ENCODE data around the gene THSD7A. TPM values are rescaled to one million over a fixed set of nuclear protein-coding genes. Genes with fewer than 3 reads are reported as not detected.

Gene THSD7A
- polyA plus RNA-seq, 5 donors: 9.0 to 20.9 (median 18.8) TPM

DNA sequence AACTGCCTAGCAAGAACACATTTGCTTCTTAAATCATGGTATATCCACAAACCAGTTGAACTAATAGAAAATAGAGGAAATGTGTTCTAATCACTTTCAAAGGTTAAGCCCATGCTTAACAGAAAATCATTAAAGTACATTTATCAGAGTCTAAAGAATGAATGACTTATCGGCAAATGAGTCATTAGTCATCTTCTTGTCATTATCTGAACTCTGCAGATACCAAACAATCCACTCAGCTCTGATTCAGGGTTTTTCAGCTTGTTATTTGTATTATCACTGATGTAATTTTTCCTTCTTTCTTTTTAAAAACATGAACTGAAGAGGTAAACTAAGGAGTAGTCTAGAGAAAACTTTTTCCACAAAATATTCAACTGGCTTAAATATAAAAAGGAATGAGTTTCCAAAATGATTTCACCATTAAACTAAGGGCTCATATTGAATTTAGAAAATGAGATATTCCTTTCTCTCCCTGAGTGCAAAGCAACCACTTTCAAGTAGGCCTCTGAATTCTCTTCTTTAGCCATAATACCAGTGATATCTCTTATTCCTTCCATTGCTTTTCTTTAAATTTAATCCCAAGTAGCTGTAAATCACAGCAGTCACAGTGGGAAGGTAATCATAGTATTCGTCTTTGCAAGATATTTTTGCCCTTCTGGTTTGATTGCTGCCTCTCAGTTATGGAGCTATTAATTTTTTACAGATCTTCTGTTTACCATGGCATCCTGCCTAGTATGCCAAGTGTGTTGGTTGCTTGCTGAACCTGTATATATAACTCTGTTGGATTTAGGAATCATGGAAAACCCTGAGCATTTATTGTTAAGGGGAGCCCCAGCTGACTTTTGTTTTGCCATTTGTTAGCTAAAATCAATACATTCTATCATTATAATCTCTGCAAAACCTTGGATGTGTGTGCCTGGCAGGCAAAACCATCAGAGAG is 125.1 kb downstream of the THSD7A start:
- no peak for DNase-seq

DNA sequence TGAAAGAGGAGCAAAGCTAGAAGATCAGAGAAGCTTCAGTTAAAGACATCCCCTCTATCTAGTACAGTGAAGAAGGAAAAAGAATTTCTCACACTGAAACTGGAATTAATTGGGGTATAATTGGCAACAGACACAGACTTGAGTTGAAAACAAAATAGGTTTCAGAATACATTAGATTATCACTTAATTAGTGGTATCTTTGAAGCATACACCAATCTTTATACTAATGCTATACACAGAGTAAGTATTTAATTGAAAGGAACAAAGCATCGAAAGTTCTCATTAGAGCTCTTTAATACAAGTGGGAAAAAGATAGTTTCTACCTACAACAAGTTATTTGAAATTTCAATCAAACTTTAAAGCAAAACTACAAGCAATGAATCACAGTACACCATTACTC is 128.2 kb downstream of the THSD7A start:
- DNase-seq: no peak

DNA sequence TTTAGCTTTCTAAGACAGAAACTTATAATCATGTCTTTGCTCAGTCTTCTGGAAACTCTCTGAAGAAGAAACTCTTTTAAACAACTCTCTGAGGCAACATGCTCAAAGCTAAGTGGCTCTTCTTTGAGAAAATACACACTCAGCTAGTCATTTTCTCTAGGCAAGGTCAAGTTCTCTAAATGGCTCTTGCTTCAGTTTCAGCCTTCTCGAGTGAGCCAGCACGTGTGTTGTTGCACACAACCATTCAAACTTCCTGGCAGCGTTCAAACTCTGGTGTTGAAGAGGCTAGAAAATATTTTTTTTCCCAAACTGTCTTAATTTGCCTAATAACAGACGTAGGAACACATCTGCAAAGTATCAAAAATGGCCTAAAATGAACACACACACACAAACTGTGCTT is 129.1 kb downstream of the THSD7A start:
- DNase-seq: peak in 1 of 2 donors; percentile 14

DNA sequence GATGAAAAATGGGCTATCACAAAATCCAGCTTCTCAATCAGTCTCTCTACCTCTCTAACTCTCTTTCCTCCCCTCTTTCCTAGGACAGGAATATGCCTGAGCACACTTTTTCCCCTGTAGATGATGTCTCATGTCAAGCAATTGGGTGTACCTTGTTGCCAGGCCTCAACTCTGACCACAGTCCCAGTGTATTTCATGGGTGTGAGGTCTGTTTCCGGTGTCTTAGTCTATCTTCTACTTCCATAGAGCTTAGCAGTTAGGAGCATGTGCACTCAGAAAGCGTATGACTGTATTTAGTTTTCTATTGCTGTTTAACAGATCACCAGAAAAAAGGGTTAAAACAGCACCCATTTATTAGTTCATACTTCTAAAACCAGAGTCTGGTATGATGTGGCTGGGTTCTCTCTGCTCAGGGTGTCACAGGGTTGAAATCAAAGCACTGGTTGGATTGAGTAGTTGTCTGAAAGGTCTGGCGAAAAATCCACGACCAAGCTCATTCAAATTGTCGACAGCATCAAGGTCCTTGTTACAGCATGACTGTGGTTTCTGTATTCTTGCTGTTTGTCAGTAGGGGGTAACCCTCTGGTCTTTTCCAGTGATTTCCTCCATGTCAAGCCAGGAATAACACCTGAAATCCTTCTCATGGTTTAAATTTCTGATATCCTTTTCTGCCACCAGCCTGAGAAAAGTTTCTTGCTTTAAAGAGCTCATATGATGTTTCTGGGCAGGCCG is 130.0 kb downstream of the THSD7A start:
- no peak for DNase-seq

DNA sequence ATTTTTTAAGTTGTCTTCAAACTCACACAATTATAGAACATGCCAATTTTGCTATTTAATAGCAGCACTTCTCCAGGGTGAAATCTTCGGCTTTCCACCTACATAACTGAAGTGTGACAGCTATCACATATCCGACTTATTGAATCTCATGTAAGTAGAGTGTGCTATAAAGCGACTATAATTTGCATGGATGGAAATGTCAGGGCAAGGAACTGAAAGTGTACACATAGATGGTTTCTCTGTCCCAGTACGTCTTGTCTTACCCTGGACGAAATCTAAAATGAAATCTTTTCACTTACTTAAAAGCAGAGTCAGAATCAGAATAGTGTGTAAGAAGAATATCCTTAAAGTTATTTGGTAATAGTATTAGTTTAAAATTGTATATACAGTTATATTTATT is 132.3 kb downstream of the THSD7A start:
- DNase-seq: no peak

DNA sequence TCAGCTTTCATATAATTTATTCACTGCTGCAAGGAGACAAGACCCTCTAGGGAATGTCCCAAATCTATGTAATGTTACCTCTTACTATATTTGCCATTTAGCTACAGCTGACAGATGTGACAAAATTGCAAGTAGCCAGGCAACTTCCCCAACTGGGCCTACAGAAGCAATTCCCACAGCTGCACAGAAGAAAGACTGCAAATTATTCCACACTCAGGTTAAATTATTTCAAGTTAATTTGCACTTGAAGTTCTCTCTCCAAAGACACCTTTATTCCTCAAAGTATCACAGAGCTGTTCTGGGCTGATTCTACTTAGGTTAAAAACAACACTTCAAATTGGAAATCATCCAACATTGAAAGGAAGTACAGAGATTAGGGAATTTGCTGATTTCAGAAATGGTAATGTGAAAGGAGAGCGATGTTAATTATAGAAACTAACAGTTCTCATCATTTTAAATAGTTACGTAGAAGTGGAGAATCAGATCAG is 133.6 kb downstream of the THSD7A start:
- DNase-seq: no peak

DNA sequence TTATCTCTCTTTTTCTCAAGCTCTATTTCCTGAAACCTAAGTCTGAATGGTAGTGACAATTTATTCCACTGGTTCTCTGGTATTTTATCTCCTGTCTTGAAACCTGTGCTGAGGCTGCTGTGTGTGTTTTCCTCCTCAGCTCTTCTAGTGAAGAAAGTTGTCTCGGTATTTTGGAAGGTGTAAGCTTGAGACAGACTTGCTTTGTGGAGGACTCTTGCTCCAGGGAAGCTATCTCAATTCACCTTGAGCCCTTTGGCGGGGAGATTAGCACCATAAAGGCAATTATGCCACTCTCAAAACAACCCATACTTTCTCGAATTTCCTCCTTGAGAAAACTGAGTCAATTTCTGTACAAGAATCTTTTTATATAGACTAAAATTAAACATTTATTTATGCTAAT is 141.6 kb downstream of the THSD7A start:
- DNase-seq: no peak

DNA sequence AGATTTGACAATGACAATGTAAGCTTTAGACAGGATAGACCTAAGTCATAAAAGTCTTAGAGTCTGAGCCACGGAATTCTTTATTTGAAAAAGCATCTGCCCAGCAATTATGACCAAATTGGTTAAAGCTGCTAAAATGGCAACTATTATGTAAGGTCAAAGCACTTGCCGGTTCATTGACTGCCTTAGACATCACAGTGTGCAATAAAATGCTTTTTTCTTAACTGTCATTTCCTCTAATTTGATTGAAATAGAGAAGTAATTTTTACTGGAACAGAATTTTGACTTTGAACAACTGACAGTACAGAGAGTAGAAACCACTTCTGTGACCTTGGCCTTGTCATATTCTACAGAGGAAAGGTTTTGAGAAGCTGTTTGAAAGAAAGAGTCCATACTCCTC is 142.9 kb downstream of the THSD7A start:
- DNase-seq: no peak

DNA sequence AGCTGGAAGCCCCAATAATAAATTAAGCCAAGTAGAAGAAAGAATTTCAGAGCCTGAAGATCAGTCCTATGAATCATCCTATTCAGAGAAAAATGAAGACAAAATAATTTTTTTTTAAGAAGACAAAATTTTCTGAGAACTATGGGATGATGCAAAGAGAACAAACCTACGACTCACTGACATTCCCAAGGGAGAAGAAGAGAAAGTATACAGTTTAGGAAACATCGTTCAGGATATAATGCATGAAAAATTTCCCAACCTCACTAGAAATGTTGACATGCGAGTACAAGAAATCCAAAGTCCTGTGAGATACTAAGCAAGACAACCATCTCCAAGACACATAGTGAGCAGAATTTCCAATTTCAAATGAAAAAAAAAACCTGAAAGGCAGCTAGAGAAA is 150.5 kb downstream of the THSD7A start:
- DNase-seq: no peak

DNA sequence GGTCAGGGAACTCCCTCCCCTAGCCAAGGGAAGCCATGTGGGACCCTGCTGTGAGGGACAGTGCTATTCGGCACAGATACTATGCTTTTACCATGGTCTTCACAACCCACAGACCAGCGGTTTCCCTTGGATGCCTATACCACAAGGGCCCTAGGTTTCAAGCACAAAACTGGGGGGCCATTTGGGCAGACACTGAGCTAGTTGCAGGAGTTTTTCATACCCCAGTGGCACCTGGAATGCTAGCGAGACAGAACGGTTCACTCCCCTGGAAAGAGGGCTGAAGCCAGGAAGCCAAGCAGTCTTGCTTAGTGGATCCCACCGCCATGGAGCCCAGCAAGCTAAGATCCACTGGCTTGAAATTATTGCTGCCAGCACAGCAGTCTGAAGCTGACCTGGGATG is 156.8 kb downstream of the THSD7A start:
- no peak for DNase-seq

DNA sequence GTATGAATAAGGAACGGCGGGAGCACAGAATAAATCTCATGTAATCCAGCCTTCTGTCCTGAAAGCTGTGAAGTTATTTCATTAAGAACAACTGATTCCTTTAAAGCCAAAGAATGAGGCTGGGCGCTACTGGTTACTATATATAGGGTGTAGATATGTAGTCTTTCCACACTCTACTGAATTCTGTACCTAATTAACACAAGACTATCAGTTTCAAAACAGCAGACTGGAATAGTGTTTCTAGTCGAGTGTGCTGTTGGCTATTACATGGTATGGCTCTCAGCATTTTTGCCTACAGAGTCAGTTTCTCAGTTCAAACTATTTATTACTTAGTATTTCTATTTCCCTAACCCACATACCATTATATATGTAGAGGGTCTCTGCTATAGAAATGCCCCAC is 163.3 kb downstream of the THSD7A start:
- no peak for DNase-seq

DNA sequence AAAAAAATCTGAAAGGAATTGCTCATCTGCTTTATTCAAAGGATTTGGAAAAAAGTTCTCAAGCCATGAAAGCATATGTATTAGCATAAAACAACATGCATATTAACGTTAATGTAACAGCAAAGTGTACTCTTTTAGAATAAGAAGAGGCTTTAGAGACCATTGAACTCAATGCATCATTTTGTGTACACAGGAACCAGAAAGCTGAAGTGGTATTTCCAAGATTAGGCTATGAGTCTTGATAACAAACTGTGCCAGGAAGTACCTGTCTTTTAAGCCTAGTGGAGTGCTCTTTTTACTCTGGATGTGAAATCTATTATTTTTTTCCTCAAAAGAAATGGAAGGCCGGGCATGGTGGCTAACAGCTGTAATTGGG is 164.2 kb downstream of the THSD7A start:
- no peak for DNase-seq

DNA sequence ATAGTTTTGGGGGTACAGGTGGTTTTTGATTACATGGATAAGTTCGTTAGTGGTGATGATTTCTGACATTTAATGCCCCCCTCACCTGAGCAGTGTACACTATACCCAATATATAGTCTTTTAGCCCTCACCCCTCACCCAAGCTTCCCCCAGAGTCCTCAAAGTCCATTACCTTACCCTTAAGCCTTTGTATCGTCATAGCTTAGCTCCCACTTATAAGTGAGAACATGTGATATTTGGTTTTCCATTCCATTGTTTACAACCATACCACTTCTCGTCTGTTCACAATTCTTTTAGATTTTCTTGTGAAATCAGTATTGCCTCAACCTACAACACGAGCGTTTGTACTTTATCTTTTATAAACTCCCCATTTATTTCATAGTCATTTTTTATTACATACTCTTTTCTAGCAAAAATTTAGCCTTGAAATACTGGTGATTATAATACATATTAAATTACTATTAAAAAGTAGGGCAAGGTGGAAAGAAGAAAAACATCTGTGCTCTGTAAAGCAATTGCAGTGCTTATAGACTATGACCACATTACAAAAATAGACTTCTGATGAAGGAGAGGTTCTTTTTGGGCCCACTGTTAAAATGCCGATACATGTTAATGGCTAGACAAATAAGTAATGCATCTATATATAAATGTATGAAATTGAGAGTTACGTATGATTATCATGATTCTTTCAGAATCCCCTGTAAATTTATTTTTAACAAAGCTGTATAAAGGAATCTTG is 164.8 kb downstream of the THSD7A start:
- DNase-seq: no peak

DNA sequence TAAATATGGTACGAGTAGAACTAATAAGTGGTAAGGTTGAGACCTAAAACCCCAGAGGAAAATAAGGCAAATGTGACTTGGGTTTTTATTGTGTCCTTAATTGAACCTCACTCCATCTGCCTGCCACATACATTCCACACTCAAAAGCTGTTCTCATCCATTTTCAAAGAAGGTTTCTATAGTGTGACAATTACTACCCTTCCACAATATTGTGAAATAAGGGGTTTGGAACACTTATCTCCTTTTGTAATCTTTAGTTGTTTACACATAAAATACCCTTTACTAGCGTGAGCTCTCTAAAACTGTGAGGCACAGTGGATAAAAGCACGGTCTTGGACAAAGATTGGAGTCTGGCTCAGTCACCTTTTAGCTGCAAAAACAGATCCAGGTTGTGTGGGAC is 166.6 kb downstream of the THSD7A start:
- no peak for DNase-seq

DNA sequence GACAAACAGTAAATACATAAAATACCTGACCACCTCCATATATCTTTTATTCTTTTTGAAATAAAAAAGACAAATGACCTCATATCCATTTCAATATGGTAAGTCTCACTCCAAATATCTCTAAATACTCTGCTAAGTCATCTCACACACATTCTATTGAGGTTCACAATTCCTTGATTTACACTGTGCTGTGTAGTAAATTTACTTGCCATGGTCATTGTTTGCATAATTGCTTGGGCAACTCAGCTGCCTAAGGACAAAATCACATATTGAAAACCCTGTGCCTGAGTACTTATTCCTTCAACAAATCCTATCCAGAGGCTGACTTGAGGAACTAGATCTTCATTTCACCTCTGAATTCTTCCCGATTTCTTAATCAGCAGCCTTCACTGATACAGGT is 176.4 kb downstream of the THSD7A start:
- DNase-seq: no peak

DNA sequence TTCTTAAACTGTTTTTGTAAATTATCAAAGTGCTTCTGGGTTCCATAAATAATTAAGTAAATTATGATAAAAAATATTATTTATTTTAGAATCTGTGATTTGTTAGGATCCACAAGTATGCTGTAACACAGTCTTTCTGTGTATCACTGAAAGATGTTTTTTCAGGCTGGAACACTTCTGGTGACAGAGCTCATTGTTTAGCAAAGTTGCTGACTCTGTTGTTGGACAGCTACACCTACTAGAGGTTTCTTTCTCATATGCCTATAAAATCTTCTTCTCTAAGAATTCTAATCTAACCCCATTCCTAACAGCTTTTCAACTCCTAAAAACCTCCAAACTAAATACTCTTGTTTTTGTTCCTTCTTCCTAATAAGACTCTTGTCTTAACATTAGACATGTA is 176.8 kb downstream of the THSD7A start:
- no peak for DNase-seq

DNA sequence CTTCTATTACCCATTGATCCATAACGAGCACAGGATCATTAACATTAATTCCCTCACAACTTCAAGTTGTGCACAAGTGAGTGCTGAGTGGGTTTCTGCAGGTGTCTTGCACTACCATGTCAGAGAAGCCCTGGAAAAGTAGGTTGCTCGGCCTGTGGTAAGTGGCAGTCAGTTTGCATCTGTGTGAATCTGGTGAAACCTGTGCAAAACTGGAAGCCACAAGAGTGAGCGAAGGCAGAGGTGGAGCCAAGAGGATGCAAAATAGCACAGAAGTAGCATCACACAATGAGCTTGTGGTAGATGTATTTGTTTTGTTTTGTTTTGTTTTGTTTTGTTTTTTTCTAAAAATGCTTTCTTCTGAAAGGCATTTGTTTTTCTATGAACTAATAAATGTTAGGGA is 181.5 kb downstream of the THSD7A start:
- DNase-seq: no peak

DNA sequence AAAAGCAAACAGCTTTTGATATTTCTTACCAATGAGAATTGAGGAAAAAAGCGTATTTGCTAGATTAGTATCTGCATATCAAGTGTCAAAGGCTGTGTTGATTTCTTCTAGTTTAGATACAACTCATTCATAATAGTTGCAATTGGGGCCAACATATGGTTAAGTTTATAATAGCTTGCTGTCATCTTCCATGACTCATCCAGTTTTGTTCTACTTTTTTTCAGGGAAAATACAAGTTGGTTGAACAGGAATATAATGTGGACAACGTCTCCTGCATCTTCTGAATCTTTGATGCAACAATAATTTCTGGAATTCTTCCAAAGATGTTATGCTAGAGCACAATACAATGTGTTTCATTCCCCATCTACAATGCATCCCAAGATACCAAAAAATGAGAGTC is 182.0 kb downstream of the THSD7A start:
- no peak for DNase-seq

DNA sequence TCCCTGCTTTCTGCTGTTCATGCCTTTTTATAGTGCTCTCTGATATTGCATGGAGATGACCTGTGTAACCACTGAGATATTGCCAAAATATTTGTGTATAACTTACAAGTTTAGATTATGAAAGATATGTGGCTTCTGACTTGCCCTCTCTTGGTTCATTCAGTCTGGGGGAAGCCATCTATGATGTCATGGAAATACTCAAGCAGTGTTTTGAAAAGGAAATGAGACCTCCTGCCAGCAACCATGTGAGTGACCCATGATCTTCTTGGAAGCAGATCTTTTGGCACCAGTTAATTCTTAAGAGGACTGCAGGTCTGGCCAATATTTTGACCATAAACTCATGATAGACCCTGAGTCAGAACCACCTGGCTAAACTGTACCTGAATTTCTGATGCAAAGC is 183.0 kb downstream of the THSD7A start:
- DNase-seq: no peak

DNA sequence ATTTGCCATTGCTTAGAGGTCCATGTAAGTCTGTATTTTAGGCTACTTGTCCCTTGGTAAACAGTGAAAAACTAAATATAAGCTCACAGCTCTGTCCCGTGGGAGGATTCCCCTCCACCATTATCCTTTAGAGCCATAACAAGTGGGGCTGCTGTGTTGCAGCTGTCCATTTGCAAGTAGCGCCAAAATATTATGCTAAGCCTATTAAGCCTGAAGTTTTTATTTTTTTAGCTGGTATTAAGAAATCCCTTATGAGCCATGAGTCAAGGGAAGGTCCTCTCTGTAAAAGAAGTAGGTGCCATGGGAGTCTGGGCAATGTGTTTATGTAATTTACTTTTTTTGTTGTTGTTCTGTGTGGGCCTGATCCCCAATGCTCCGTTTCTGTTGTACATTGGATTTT is 183.9 kb downstream of the THSD7A start:
- no peak for DNase-seq

DNA sequence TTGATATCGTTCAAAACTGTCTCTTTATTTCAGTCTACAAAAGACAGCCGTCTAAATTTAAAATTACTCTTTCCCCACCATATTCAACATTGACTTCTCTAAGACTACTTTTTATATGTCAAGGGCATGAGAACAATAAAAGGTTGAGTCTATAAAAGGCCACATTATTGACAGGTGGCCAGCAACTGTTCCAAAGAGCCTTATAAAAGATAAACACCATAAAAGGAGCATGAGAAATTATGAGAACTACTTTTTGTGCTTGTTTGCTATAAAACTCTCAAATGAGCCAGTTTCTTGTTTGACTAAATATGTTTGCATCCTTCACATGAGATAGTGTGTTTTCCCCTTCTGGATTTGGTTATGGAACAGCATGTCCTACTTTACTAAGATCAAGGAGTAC is 189.2 kb downstream of the THSD7A start:
- no peak for DNase-seq

DNA sequence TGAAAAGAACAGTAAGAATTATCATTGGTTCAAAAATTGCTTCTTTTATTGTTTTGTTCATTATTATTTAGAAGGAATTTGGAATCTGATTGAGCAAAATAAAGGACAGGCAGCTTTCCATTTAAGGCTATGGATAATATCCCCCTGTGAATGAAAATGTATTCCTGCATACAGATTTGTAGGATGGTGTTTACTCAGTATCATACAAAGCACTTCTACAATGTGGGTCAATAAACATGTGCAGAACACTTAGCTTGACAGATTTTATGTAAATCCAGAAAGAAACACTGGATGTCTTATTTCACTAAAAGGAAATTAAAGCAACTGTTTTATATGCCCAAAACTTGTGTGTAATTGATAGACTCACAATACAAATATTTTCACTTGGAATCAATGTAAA is 189.7 kb downstream of the THSD7A start:
- DNase-seq: no peak

Data from right lung (tissue), 5 donors.